DMS 273 (cell line): ENCODE measurements around the gene MRE11.

Experiments used
- DNase-seq: peaks from one replicate; lab custom pipeline; 2025; ENCODE audit not compliant: unreplicated experiment; lab: John Stamatoyannopoulos, UW

Gene MRE11

DNA sequence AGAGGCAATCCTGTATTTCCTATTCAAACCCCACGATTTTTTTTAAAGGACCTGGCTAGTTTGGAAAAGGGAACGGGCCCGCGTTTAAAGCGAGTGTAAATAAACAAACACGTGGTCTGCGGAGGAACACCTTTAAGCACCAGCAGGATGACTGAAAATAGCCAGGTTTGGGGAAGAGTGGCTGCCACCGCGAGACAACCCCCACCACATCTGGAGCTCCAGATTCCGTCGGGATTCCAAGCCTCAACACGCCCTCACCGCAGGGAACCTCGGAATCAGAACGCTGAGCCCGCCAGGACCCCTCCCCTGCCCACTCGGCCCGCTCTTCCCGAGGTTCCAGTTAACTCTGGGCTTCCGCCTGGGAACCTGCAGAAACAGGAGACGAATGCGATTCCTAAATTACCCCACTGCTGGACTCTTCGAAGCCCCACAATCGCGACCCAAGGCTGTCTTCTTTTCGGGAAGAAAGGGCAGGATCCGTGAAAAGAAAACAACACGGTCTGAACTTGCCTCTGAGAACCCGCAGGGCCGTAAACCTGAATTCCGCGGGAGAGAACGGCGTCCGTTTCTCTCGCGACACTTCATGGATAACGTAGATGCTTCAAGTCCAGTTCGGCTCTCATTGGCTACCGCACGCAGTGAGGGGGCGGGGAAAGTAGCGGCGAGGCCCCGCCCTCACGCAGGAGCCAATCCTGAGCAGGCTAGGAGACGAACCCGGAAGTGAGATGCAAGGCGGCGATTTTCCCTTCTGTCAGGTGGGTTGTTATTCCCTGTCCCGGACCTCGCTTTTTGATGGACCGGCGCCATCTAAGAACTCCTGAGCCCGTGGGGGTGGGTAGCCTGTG is at the start of gene MRE11, which contains the start of gene ANKRD49:
Gene MRE11, minus strand, starts transcription at position 564 of the 845 bp plus-strand sequence. CDS start 1,043 bp downstream, outside the sequence.
Gene ANKRD49, plus strand, starts transcription at position 704 of the 845 bp plus-strand sequence. CDS start 2,710 bp downstream, outside the sequence.
- DNase-seq = peak; percentile 98

DNA sequence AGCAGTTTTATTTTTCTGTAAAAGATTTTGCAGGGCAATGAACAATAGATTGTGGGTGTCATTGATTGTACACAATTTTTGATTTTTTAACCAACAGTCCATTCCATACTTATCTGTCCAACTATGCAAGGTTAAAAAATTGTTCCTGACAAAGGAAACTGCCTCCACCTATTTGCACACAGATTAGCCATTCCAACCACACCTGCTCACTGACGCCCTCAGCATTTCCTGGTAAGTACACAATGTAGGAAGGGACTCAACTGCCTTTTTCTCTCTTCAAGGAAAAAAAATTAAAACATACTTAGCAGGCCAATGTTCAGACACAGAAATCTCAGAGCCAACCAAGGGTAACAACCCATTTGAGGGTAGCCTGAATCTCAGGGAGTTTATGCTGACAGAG is 45.8 kb upstream of the MRE11 start:
- DNase-seq = no peak

DNA sequence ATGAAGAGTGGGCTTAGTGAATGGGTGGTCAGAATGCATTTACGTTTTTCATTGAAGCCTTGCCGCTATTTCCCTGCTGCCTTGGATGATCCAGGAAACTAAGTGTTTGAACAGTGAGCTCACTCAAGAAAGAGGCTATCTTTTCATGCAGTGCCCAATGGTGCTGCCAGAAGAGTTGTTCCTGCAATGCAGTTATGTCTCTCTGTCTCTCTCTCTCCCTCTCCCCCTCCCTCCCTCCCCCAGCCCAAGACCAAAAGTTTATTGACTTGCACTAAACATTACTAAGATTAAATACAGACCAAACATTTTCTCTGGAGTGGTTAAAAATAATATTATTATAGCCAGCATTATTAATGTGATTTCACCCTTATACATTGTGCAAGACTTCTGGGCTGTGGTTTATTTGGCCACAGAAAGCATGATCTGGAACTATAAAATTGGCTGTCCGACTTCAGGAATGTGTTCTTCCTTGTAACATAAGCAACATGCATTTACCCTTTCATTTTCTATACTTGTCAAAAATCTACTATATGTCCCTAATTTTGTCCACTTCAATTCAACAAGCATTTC is 43.5 kb upstream of the MRE11 start:
- no peak for DNase-seq

DNA sequence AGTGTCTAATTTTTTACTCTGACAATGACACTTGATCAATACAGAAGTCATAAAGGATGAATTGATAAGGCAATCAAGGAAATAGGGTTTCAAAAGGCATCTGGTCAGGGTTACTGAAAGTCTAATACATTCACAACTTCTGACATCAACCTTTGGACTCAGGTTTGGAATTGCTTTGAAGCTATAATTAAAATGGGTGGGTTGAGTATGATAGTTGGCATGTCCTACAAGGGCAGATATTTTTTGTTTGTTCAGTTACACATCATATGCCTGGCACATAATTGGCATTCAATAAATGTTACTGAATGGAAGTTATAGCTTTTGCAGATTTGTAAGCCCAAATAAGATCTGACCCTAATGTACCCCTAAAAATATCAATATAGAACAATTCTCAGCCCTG is 42.7 kb upstream of the MRE11 start:
- no peak for DNase-seq

DNA sequence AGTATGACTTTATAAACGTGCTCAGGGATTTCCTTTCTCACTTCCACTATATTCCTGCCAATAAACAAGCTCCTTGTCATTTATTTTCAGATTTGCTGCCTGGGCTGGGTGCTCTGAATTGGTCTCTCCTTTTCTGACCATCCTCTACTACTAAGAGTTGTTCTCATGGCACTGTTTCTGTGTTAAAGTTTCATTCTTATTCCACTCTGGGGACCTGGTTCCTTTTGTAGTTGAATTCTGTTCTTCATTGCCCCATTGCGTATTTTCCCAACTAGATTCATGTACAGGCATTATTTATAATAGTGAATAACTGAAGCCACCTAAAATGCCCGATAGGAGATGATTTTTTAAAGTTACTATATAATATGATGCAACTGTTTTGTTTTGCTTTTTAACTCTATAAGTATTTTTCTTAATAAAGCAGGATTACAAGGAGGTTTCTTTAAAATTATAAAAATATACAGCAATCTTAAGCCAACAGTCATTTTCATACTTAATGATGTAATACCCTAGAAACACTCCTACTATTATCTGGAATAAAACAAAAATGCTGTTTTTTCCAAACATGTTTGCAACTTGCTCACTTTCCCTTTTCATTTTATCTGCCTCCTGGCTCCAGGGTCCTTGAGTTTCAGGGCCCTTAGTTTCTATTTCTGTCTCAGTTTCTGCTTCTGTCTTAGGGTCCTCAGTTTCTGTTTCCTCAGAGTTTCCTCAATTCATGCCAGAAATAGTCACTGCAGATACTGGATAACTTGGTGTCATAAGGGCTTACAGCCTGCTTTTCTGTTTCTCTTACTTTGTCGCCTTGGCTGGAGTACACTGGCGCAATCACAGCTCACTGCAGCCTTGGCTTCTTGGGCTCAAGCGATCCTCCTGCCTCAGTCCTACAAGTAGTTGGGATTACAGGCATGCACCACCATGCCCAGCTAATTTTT is 40.3 kb upstream of the MRE11 start:
- no peak for DNase-seq

DNA sequence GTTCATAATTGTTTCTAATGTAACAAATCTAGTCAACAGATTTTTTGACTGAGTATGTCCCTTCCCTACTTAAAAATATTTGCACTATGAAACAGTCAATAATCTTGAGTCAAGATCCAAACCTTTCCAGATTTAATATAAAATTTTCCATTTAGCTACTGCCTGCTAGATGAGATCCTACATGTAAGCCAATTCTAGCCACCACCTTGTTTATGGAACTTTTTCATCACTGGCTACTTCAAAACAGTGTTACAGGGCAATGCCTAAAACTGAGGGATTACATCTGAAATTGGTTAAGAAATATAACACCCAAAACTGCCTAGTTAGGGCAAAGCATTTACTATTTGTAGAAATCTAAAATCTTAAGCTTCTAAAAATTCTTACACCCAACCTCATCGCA is 39.6 kb upstream of the MRE11 start:
- no peak for DNase-seq

DNA sequence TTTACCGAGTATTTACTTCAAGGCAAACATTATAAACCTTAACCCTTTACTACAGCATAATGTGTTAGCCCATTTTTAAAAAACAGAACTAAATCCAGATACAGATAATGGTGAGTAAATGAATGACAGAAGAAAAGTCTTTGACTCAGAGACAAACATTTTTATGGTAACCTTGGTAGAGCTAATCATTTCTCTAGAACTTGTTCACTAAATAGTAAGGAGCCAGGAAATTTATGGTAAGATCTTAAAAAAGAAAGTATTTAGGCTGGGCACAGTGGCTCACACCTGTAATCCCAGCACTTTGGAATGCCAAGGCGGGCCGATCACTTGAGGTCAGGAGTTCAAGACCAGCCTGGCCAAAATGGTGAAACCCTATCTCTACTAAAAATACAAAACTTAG is 38.6 kb upstream of the MRE11 start:
- DNase-seq = no peak

DNA sequence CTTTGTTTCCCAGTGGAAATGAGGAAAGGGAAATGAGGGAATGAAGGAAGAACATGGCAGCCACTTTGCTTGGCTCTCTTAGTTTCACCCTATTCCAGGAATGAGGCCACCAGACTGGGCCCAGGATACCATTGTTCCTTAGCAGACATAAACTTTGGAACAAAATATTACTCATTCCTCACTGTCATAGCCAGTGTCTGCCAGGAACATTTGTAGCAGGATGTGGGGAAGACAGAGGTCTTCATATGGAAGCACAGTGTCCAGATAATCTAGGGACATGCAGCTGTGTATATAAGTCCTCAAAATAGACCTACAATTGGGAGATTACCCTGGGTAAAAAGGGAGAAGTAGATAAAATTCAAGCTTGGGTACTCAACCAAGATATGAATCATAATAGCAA is 34.9 kb upstream of the MRE11 start:
- DNase-seq = no peak

DNA sequence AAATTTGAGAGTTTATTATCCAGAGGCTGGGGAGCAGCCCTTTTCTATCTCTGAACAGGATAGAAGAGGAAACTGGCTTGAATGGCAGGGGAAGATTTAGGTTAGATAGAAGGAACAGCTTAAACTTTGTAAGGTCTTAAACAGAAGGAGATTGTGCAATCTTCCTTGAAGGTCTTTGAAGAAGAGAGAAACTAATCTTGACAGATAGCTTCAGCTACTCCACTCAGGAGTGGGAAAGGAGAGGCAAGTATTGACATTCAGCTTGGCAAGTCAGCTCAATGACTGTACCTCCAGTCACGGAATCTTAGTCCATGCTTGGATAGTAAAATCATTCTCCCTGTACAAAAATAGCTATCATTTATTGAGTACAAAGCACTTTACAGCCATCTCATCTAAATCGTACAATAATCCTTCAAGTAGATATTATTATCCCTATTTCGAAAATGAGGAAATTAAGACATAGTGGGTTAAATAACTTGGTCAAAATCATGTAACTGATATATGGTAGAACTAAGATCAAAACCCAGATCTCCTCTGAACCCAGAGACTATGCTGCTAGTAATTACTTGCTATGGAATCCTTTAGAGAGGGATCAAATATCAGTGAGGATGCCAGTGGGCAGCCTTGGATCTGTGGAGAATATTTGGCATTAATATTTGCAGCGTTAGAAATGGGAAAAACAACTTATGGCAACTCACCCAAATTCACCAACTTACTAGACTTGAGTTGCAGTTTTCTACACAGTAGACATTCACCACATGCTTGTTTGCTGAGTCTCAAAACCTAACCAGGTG is 33.2 kb upstream of the MRE11 start:
- peak; percentile 3 for DNase-seq

DNA sequence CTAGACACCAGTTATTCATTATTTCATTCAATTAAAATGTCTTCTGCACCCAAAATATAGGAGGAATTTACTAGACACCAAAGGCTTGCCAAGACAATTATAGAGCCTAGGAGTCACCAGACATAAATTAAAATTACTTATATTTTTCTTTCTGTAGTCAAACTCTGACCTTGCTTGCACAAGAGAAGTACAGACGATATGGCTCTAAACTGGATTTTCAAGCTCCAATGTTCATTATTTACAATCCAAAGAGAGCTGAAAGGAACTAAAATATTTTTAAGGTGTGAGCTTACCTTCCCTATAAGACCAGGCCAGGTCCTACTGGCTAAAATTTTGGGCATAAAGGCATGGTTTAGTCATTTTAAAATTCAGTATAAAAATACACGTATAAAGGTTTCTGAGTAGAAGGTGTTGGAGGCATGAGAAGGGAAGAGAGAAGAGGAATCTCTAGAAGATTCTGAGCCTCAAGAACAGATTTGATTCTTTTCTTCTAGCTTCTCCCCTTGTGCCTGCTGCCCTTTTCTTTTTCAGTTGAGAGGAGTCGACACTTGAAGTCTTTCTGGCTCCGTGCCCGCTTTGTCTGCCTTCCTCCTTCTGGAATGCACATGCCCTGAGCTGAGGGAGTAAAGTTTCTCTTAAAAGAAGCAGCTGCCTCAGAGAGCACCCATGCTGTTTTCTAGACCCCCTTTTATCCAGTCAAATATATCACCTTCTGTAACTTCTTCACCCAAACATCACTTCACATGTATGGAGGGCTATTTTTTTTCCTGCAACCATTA is 32.1 kb upstream of the MRE11 start:
- DNase-seq = peak; percentile 81

DNA sequence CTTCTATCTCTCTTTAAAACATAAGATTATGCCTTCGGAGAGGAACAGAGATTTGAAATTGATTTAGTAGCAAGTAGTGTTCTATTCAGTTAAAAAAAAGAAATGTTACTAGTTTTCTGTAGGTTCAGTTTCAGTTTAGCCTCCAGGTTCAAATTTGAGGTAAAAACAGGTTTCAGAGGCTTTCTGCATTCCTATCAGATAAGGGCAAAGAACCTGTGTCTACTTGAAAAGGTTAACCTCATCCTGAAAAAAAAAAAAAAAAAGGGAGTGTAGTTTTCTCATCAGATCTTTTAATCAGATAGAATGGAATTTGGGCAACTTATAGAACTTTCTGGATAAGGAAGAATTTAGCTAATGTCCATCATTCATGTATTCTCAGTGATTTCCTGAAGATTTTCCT is 30.7 kb upstream of the MRE11 start:
- no peak for DNase-seq

DNA sequence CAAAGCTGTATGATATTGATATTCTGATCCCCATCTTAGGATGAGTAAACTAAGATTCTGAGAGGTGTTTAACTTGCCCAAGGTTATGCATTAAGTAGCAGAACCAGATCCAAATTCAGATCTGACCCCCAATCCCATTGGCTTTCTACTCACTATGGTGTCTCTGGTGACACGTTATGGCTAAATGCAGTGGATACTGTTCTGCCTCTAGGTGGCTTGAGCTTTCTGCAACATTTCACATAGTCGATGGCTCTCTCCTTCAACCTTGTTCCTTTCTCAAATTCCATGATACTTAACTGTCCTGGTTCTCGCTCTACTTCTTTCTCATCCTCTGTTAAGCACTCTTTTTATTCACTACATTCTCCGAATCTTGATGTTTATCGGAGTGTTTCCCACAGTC is 28.0 kb upstream of the MRE11 start:
- peak; percentile 6 for DNase-seq

DNA sequence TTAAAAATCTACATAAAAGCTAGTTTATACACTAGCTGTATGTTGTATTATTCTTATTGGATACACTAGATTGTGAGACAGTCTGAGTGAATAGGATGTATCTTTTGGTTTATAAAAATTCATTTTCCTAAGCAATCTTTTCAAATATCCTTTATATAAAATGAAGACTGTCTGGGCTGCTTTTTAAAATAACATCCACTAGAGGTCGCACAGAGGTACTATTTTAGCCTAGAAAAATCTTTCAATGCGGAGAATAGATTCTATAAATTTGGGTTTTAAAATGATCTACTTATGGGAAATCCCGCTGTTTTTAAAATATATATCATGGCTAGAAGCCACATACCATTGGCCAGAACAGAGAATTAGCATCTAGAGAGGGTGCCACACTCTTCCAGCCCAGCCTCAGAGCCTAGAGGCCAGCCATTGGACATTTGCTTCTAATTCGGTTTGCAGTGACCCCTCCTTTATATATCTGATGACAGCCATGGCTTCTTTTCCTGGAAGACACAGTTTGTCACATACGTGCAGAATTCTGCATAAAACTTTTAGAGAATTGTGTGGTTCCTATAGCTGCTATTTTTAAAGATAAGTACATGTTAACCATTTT is 25.9 kb upstream of the MRE11 start:
- peak; percentile 52 for DNase-seq

DNA sequence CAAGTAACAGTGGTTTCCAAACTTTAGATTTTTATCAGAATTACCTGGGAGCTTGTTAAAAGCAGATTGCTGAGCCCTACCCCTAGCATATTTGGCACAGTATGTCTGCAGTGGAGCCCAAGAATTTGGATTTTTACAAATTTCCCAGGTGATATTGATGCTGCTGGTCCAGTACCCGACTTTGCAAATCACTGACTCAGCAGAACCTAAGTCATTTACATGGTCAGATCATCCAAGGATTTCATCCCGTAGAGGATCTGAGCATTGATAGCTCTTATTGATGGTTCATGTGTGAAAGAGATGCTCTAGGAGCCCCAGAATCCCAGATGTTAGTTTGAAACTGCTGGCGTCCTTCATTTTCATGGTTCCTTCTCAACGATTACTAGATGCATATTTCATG is 24.7 kb upstream of the MRE11 start:
- no peak for DNase-seq

DNA sequence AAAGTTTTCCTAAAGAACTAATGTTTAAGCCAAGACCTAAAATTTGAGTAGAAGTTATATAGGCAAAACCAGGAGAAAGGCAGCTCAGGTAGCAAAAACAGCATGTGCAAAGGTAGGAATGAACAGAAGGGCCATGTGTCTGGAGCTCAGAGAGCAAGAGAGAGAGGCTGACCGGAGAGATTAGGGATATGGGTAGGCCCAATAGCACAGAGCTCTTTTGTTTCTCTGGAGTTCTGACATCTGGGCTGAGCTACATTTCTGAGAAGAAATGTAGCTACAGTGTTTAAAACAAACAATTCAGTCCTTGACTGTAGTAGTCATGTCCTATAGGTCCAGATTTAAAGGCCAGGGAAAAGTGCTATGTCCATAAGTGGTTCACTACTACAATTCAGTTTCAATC is 23.1 kb upstream of the MRE11 start:
- no peak for DNase-seq

DNA sequence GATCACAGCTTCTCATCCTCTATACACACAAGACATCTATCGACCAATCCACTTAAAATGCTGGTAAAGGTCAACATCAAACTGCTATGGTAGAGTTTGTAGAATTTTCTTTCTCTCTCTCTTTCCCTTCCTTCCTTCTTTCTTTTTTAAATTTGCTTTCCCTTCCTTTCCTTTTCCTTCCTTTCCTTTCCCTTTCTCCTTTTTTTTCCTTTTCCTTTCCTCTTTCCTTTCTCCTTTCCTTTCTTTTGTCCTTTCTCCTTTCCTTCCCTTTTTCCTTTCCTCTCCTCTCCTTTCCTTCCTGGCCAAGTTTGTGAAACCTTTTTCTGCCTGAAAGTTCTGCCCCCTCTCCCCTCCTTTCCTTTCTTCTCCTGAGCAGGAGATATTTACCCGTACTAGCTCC is 21.8 kb upstream of the MRE11 start:
- no peak for DNase-seq

DNA sequence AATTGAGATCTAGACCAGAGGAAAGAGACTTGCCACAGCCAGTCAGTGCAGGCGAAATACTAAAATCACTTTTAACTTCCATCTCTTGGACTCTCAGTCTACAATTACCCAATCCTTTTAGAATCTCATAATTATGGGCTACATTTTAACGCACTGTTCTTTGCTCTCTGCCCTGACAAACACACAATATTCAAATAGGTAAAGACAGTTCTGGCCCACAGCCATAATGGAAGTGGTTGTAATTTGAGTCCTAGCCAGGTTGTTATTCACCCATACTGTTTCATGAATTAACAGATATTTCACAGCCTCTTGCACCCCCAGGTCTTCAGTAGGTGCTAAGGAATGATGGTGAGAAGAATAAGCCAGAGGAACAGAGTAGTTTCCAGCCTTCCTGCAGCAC is 19.4 kb upstream of the MRE11 start:
- DNase-seq = peak; percentile 35

DNA sequence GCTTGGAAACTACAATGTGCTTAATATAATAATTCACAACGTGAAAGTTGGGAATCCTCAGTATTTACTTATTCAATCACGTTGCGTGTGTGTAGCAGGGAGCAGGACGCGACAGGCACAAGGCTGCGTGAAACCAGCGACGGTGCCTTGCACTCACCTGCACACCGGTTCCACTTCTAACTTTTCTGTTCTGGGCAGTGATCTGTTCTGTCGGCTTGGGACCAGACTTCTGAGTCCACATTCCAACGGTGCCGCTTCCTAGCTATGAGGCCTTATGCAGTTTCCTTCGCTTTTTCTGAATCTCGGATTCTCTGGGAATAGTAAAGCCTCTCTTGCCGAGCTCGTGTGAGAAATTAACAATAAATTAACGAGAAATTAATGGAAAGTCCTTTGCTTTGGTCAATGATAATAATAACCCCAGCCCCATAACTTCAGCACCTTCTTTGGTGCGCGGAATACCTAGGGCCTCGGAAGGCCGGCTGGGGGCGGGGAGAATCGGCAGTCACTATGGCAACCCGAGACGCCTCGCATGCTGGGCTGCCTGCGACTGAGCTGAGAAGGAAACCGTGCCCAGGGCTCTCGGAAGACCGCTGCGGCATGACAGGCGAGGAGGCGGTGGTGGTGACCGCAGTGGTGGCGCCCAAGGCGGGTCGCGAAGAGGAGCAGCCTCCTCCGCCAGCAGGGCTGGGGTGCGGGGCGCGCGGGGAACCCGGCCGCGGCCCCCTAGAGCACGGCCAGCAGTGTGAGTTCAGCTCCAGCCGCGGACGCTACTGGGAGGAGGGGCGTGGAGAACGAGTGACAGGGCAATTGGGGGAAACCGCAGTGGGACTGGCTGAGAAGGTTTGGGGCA is 18.5 kb upstream of the MRE11 start, which contains the start of gene C11orf97:
Gene C11orf97, plus strand, starts transcription at position 530 of the 850 bp plus-strand sequence. Its CDS starts 68 bp downstream, at position 598.
- peak; percentile 56 for DNase-seq
